WTC11 (cell line): ENCODE measurements around the gene FAM221B. TPM values are rescaled to one million over a fixed set of nuclear protein-coding genes. Genes with fewer than 3 reads are reported as not detected.

Experiments used
- ATAC-seq: fragments of 200-7000 bp; cut with Tn5 transposase; 2 replicates; pipeline ENCODE4 v1.10.0; 2021; ENCODE audit warnings: mild to moderate bottlenecking, moderate library complexity
- CTCF ChIA-PET: fragments of 300-600 bp; sonication (Branson Sonifier 250); formaldehyde crosslinking; loops from one replicate; lab custom pipeline; 2021; ENCODE audit warnings: antibody characterized with exemption; lab: Charles Lee
- POLR2A ChIA-PET: fragments of 350-600 bp; sonication (Branson Sonifier 250); formaldehyde crosslinking; loops from one replicate; lab custom pipeline; 2021; ENCODE audit warnings: antibody characterized with exemption; lab: Charles Lee
- DNase-seq: peaks from one replicate; pipeline ENCODE4 v3.0.0; 2021; ENCODE audit warnings: low spot score
- H3K27ac Mint-ChIP-seq: 2 replicates; pipeline ENCODE4 v1.8.0; 2021; ENCODE audit warnings: mixed read lengths
- H3K27me3 Mint-ChIP-seq: 2 replicates; pipeline ENCODE4 v1.8.0; 2021; ENCODE audit warnings: low read depth, mild to moderate bottlenecking, moderate library complexity, mixed read lengths
- H3K36me3 Mint-ChIP-seq: 2 replicates; pipeline ENCODE4 v1.8.0; 2021; ENCODE audit warnings: mixed read lengths
- H3K4me1 Mint-ChIP-seq: 2 replicates; pipeline ENCODE4 v1.8.0; 2022; ENCODE audit warnings: mixed read lengths
- H3K4me3 Mint-ChIP-seq: 2 replicates; pipeline ENCODE4 v1.8.0; 2021; ENCODE audit warnings: mild to moderate bottlenecking, moderate library complexity, mixed read lengths
- H3K9me3 Mint-ChIP-seq: 2 replicates; pipeline ENCODE4 v1.8.0; 2021; ENCODE audit warnings: mixed read lengths
- ATF1 ChIP-seq: sonication (generic); formaldehyde crosslinking; IDR thresholded peaks from 2 replicates; pipeline ENCODE4 v1.8.1; 2023; ENCODE audit warnings: mild to moderate bottlenecking, moderate library complexity, missing genetic modification reagents
- FOXK1 ChIP-seq: sonication (generic); formaldehyde crosslinking; IDR thresholded peaks from 2 replicates; pipeline ENCODE4 v1.8.0; 2022; ENCODE audit warnings: mild to moderate bottlenecking, moderate library complexity, missing genetic modification reagents
- FOXP1 ChIP-seq: sonication (generic); formaldehyde crosslinking; IDR thresholded peaks from 2 replicates; pipeline ENCODE4 v1.8.0; 2022; ENCODE audit warnings: missing genetic modification reagents, mild to moderate bottlenecking, moderate library complexity, borderline replicate concordance
- GTF2I ChIP-seq: fragments of 250-450 bp; sonication (Bioruptor Pico); conservative IDR thresholded peaks from 2 replicates; pipeline ENCODE4 v1.4.0; 2021; ENCODE audit warnings: mild to moderate bottlenecking
- NR2C2 ChIP-seq: sonication (generic); formaldehyde crosslinking; IDR thresholded peaks from 2 replicates; pipeline ENCODE4 v1.8.0; 2022; ENCODE audit warnings: mild to moderate bottlenecking, missing genetic modification reagents
- SP1 ChIP-seq: sonication (generic); formaldehyde crosslinking; conservative IDR thresholded peaks from 2 replicates; pipeline ENCODE4 v1.8.1; 2022; ENCODE audit warnings: missing genetic modification reagents
- ZBTB21 ChIP-seq: sonication (generic); formaldehyde crosslinking; IDR thresholded peaks from 2 replicates; pipeline ENCODE4 v1.8.1; 2023; ENCODE audit warnings: mild to moderate bottlenecking, missing genetic modification reagents, borderline replicate concordance
- ZNF219 ChIP-seq: sonication (generic); formaldehyde crosslinking; IDR thresholded peaks from 2 replicates; pipeline ENCODE4 v1.8.0; 2023; ENCODE audit warnings: missing genetic modification reagents, mild to moderate bottlenecking, borderline replicate concordance
- ZNF317 ChIP-seq: sonication (generic); formaldehyde crosslinking; IDR thresholded peaks from 2 replicates; pipeline ENCODE4 v1.8.1; 2023; ENCODE audit warnings: low read depth, mild to moderate bottlenecking, moderate library complexity, missing genetic modification reagents, borderline replicate concordance
- ZNF416 ChIP-seq: fragments of 250-450 bp; sonication (Bioruptor Pico); IDR thresholded peaks from 2 replicates; pipeline ENCODE4 v1.9.0; 2021; ENCODE audit warnings: mild to moderate bottlenecking, inconsistent platforms
- ZNF423 ChIP-seq: fragments of 250-450 bp; sonication (Bioruptor Pico); IDR thresholded peaks from 2 replicates; pipeline ENCODE4 v2.1.2; 2022; ENCODE audit warnings: mild to moderate bottlenecking, moderate library complexity
- total RNA-seq: library from RNA; stranded (reverse); gene quantifications from 3 replicates; pipeline ENCODE4 v1.2.3, GENCODE V29; 2021
- TF ChIP-seq, protein P1 (sequence below): sonication (generic); formaldehyde crosslinking; IDR thresholded peaks from 2 replicates; pipeline ENCODE4 v1.8.1; 2022; ENCODE audit warnings: low read depth, mild to moderate bottlenecking, moderate library complexity, missing genetic modification reagents, borderline replicate concordance
- TF ChIP-seq, protein P2 (sequence below): sonication (generic); formaldehyde crosslinking; IDR thresholded peaks from 2 replicates; pipeline ENCODE4 v1.8.1; 2023; ENCODE audit warnings: mild to moderate bottlenecking, missing genetic modification reagents
- TF ChIP-seq, protein P3 (sequence below): fragments of 250-450 bp; sonication (Bioruptor Pico); IDR thresholded peaks from 2 replicates; pipeline ENCODE4 v1.8.0; 2021; ENCODE audit warnings: mild to moderate bottlenecking
- TF ChIP-seq, protein P4 (sequence below): sonication (generic); formaldehyde crosslinking; IDR thresholded peaks from 2 replicates; pipeline ENCODE4 v1.8.0; 2022; ENCODE audit warnings: mild to moderate bottlenecking, missing genetic modification reagents
- TF ChIP-seq, protein P5 (sequence below): fragments of 250-450 bp; sonication (Bioruptor Pico); IDR thresholded peaks from 2 replicates; pipeline ENCODE4 v1.9.0; 2021; ENCODE audit warnings: mild to moderate bottlenecking
- TF ChIP-seq, protein P6 (sequence below): sonication (generic); formaldehyde crosslinking; conservative IDR thresholded peaks from 2 replicates; pipeline ENCODE4 v1.8.1; 2022; ENCODE audit warnings: mild to moderate bottlenecking, missing genetic modification reagents
- TF ChIP-seq, protein P7 (sequence below): sonication (generic); formaldehyde crosslinking; IDR thresholded peaks from 2 replicates; pipeline ENCODE4 v1.8.1; 2023; ENCODE audit warnings: mild to moderate bottlenecking, moderate library complexity, missing genetic modification reagents
- TF ChIP-seq, protein P8 (sequence below): fragments of 250-450 bp; sonication (Bioruptor Pico); IDR thresholded peaks from 2 replicates; pipeline ENCODE4 v1.9.0; 2021; ENCODE audit warnings: mild to moderate bottlenecking, borderline replicate concordance

Gene FAM221B
- total RNA-seq, 1 experiment from 2014 or later, result 0.11 TPM

DNA sequence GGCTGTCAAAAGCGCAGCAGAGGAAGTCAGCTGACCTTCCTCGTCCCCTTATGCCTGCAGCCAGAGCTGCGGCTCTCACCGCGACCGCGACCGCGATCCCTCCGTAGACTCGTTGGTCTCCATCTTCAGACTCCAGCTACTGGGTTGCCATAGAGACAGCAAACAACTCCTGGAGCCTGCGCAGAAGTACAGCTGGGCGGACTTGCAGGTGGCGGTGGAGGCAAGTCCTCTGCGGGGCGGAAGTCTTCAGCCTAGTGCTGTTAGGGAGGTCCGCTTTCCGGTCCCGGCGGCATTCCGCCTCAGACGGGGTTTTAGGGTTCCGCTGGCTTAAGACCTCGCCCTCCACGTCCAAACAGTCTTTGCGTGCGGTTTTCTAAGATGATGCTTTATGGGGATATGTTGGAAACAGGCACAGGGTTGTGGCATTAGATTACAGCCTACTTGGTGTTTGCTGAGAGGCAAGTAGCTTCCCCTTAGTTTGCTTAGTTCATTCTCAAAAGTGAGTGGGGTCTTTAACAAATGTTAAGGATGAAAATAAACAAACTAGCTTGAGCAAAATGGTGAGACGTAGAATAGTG lies 16.4 kb downstream of the FAM221B start, which contains the start of gene SPAG8:
TSS of gene SPAG8 (minus strand) at position 238 of the 578 bp plus-strand sequence. CDS start at position 123, 115 bp downstream.
- H3K36me3 Mint-ChIP-seq, result peaks cover 2% of the 10 kb centered on the region; the same call in 1 of the 2 replicates
- peaks cover 1% of the 10 kb centered on the region for H3K27me3 Mint-ChIP-seq
- peak within 1 kb of the TSS; percentile 74 for H3K4me3 Mint-ChIP-seq
- peak within 1 kb of the TSS; percentile 81 for H3K27ac Mint-ChIP-seq
- peaks cover 3% of the 10 kb centered on the region for H3K9me3 Mint-ChIP-seq
- H3K4me1 Mint-ChIP-seq, result peaks cover 27% of the 10 kb centered on the region
- ATAC-seq (peak; percentile 69), DNase-seq (peak; percentile 93)
- CTCF ChIA-PET, result interaction anchor here (0.7 to 6.1 kb wide), 8 partner anchors 14 to 211 kb away, joined by 3 to 143 read pairs (median 6); partner anchors contain the start of gene NPR2
- POLR2A ChIA-PET, result interaction anchor here (0.7 to 1.3 kb wide), 3 partner anchors 13 to 19 kb away, joined by 3 to 4 read pairs (median 3); partner anchors contain the start of genes FAM221B and TMEM8B
- TF ChIP-seq, protein P1, sequence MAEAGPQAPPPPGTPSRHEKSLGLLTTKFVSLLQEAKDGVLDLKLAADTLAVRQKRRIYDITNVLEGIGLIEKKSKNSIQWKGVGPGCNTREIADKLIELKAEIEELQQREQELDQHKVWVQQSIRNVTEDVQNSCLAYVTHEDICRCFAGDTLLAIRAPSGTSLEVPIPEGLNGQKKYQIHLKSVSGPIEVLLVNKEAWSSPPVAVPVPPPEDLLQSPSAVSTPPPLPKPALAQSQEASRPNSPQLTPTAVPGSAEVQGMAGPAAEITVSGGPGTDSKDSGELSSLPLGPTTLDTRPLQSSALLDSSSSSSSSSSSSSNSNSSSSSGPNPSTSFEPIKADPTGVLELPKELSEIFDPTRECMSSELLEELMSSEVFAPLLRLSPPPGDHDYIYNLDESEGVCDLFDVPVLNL (CRISPR knock-in tag), result no peak
- TF ChIP-seq ZBTB21 (CRISPR knock-in tag) (no peak), ZNF317 (CRISPR knock-in tag) (no peak), FOXP1 (CRISPR knock-in tag) (peak; percentile 17; the same call in 1 of the 2 replicates), ATF1 (CRISPR knock-in tag) (no peak), FOXK1 (CRISPR knock-in tag) (no peak; the same call in 1 of the 2 replicates), NR2C2 (CRISPR knock-in tag) (no peak), ZNF416 (CRISPR knock-in tag) (no peak), ZNF219 (CRISPR knock-in tag) (no peak), ZNF423 (CRISPR knock-in tag) (no peak), SP1 (CRISPR knock-in tag) (peak; percentile 72), GTF2I (CRISPR knock-in tag) (no peak)
- TF ChIP-seq, protein P2, sequence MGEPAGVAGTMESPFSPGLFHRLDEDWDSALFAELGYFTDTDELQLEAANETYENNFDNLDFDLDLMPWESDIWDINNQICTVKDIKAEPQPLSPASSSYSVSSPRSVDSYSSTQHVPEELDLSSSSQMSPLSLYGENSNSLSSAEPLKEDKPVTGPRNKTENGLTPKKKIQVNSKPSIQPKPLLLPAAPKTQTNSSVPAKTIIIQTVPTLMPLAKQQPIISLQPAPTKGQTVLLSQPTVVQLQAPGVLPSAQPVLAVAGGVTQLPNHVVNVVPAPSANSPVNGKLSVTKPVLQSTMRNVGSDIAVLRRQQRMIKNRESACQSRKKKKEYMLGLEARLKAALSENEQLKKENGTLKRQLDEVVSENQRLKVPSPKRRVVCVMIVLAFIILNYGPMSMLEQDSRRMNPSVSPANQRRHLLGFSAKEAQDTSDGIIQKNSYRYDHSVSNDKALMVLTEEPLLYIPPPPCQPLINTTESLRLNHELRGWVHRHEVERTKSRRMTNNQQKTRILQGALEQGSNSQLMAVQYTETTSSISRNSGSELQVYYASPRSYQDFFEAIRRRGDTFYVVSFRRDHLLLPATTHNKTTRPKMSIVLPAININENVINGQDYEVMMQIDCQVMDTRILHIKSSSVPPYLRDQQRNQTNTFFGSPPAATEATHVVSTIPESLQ (CRISPR knock-in tag), result no peak
- TF ChIP-seq, protein P3, sequence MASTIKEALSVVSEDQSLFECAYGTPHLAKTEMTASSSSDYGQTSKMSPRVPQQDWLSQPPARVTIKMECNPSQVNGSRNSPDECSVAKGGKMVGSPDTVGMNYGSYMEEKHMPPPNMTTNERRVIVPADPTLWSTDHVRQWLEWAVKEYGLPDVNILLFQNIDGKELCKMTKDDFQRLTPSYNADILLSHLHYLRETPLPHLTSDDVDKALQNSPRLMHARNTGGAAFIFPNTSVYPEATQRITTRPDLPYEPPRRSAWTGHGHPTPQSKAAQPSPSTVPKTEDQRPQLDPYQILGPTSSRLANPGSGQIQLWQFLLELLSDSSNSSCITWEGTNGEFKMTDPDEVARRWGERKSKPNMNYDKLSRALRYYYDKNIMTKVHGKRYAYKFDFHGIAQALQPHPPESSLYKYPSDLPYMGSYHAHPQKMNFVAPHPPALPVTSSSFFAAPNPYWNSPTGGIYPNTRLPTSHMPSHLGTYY (CRISPR knock-in tag), result no peak
- TF ChIP-seq, protein P4, sequence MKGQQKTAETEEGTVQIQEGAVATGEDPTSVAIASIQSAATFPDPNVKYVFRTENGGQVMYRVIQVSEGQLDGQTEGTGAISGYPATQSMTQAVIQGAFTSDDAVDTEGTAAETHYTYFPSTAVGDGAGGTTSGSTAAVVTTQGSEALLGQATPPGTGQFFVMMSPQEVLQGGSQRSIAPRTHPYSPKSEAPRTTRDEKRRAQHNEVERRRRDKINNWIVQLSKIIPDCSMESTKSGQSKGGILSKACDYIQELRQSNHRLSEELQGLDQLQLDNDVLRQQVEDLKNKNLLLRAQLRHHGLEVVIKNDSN (CRISPR knock-in tag), result peak; percentile 60; the same call in 1 of the 2 replicates
- TF ChIP-seq, protein P5, sequence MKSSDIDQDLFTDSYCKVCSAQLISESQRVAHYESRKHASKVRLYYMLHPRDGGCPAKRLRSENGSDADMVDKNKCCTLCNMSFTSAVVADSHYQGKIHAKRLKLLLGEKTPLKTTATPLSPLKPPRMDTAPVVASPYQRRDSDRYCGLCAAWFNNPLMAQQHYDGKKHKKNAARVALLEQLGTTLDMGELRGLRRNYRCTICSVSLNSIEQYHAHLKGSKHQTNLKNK (CRISPR knock-in tag), result no peak
- TF ChIP-seq, protein P6, sequence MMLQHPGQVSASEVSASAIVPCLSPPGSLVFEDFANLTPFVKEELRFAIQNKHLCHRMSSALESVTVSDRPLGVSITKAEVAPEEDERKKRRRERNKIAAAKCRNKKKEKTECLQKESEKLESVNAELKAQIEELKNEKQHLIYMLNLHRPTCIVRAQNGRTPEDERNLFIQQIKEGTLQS (CRISPR knock-in tag), result no peak
- TF ChIP-seq, protein P7, sequence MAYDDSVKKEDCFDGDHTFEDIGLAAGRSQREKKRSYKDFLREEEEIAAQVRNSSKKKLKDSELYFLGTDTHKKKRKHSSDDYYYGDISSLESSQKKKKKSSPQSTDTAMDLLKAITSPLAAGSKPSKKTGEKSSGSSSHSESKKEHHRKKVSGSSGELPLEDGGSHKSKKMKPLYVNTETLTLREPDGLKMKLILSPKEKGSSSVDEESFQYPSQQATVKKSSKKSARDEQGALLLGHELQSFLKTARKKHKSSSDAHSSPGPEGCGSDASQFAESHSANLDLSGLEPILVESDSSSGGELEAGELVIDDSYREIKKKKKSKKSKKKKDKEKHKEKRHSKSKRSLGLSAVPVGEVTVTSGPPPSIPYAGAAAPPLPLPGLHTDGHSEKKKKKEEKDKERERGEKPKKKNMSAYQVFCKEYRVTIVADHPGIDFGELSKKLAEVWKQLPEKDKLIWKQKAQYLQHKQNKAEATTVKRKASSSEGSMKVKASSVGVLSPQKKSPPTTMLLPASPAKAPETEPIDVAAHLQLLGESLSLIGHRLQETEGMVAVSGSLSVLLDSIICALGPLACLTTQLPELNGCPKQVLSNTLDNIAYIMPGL (CRISPR knock-in tag), result peak; percentile 64; the same call in 1 of the 2 replicates
- TF ChIP-seq, protein P8, sequence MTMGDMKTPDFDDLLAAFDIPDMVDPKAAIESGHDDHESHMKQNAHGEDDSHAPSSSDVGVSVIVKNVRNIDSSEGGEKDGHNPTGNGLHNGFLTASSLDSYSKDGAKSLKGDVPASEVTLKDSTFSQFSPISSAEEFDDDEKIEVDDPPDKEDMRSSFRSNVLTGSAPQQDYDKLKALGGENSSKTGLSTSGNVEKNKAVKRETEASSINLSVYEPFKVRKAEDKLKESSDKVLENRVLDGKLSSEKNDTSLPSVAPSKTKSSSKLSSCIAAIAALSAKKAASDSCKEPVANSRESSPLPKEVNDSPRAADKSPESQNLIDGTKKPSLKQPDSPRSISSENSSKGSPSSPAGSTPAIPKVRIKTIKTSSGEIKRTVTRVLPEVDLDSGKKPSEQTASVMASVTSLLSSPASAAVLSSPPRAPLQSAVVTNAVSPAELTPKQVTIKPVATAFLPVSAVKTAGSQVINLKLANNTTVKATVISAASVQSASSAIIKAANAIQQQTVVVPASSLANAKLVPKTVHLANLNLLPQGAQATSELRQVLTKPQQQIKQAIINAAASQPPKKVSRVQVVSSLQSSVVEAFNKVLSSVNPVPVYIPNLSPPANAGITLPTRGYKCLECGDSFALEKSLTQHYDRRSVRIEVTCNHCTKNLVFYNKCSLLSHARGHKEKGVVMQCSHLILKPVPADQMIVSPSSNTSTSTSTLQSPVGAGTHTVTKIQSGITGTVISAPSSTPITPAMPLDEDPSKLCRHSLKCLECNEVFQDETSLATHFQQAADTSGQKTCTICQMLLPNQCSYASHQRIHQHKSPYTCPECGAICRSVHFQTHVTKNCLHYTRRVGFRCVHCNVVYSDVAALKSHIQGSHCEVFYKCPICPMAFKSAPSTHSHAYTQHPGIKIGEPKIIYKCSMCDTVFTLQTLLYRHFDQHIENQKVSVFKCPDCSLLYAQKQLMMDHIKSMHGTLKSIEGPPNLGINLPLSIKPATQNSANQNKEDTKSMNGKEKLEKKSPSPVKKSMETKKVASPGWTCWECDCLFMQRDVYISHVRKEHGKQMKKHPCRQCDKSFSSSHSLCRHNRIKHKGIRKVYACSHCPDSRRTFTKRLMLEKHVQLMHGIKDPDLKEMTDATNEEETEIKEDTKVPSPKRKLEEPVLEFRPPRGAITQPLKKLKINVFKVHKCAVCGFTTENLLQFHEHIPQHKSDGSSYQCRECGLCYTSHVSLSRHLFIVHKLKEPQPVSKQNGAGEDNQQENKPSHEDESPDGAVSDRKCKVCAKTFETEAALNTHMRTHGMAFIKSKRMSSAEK (CRISPR knock-in tag), result no peak
